Measurements from ENCODE around the gene CPM.
A peak's percentile ranks its signal among the peaks of the same experiment; 100 is the strongest.

The CPM gene

GRCh38 chr12:68932961-68933893 is at the start of gene CPM:
Gene CPM (minus strand): TSS chr12:68933171. CDS start chr12:68932837, 334 bp downstream.
- peaks cover 33% of the 10 kb centered on the region for H3K27me3 Mint-ChIP-seq (ENCODE audit: low read depth)
- peaks cover 9% of the 10 kb centered on the region for H3K4me1 Mint-ChIP-seq
- H3K36me3 Mint-ChIP-seq (ENCODE audit: low read depth): peaks cover 5% of the 10 kb centered on the region
- H3K27ac Mint-ChIP-seq: peak within 1 kb of the TSS; percentile 16 to 53 (median 39)
- TF ChIP-seq, protein P1, sequence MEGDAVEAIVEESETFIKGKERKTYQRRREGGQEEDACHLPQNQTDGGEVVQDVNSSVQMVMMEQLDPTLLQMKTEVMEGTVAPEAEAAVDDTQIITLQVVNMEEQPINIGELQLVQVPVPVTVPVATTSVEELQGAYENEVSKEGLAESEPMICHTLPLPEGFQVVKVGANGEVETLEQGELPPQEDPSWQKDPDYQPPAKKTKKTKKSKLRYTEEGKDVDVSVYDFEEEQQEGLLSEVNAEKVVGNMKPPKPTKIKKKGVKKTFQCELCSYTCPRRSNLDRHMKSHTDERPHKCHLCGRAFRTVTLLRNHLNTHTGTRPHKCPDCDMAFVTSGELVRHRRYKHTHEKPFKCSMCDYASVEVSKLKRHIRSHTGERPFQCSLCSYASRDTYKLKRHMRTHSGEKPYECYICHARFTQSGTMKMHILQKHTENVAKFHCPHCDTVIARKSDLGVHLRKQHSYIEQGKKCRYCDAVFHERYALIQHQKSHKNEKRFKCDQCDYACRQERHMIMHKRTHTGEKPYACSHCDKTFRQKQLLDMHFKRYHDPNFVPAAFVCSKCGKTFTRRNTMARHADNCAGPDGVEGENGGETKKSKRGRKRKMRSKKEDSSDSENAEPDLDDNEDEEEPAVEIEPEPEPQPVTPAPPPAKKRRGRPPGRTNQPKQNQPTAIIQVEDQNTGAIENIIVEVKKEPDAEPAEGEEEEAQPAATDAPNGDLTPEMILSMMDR (IDR thresholded peaks at IDR 0.05; ENCODE audit: unreplicated experiment in 3 of 3): no peak
- H3K9me3 Mint-ChIP-seq: peaks cover 2% of the 10 kb centered on the region
- peak within 1 kb of the TSS; percentile 87 to 93 (median 90) for H3K4me3 Mint-ChIP-seq

DNA sequence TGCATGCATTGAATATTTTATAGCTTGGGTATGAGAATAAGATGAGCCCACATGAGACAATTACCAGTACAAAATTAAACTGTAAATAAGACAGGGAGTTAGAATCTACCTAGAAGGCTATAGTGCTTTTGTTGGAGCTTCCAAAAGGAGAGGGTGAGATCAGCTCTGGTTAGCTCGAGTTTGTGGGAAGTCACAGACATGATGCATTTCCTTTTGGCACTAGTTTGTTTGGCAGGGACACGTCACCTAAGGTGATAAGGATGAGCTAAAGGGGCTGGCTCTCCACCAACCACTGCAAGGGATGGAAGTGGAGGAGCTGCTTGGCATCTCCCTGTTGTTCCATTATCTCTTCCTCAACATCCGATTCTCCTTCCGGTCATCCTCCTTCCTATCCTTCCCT is 48.5 kb upstream of the CPM start:
- TF ChIP-seq, protein P1 (IDR thresholded peaks at IDR 0.05; ENCODE audit: unreplicated experiment in 3 of 3): no peak
- Mint-ChIP-seq H3K4me3 (no peak overlapping the region), H3K27me3 (ENCODE audit: low read depth) (peaks cover 3% of the 10 kb centered on the region), H3K4me1 (peaks cover 18% of the 10 kb centered on the region), H3K36me3 (ENCODE audit: low read depth) (no peaks in the 10 kb centered on the region), H3K27ac (no peak overlapping the region), H3K9me3 (peaks cover 12% of the 10 kb centered on the region)

DNA sequence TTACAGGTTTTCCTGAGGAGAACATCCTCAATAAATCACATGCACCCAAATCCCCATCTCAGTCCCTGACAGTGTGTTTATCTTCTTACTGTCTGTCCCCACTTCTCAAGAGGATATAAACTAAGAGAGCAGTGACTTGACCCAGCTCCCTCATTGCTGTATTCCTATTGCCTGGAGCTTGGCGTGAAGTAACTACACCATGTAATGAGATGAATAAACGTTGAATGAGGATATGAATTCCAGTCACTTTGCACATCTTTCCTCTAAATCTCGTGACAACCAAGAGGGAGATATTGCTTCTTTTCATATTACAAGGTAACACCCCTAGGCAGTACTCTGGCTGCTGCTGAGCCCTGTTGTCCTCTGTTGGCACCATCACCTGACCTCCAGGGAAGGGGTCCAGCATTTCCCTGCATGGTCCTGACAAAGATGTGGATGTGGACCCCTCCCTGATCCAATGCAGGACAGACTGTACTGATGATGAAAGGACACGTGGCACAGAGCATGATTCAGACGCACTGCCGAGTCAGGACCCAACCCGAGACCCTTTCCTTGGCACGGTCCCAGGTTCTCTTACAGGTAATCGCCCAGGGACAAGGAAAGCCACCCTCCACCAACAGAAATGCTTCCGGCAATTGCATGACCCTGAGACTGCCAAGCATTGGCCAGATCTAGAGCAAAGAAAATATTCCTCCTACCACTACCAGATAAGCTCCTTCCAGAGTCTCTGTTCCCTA is 47.7 kb upstream of the CPM start:
- no peak overlapping the region for H3K4me3 Mint-ChIP-seq
- H3K4me1 Mint-ChIP-seq: peaks cover 20% of the 10 kb centered on the region
- peaks cover 12% of the 10 kb centered on the region for H3K9me3 Mint-ChIP-seq
- H3K36me3 Mint-ChIP-seq (ENCODE audit: low read depth): no peaks in the 10 kb centered on the region
- TF ChIP-seq, protein P1 (IDR thresholded peaks at IDR 0.05; ENCODE audit: unreplicated experiment in 3 of 3): no peak
- H3K27me3 Mint-ChIP-seq (ENCODE audit: low read depth): peaks cover 3% of the 10 kb centered on the region
- H3K27ac Mint-ChIP-seq: no peak overlapping the region

- H3K9me3 Mint-ChIP-seq: peaks cover 8% of the 10 kb centered on the region
Measured at GRCh38 chr12:68978678-68979077, 45.7 kb upstream of the CPM start.

DNA sequence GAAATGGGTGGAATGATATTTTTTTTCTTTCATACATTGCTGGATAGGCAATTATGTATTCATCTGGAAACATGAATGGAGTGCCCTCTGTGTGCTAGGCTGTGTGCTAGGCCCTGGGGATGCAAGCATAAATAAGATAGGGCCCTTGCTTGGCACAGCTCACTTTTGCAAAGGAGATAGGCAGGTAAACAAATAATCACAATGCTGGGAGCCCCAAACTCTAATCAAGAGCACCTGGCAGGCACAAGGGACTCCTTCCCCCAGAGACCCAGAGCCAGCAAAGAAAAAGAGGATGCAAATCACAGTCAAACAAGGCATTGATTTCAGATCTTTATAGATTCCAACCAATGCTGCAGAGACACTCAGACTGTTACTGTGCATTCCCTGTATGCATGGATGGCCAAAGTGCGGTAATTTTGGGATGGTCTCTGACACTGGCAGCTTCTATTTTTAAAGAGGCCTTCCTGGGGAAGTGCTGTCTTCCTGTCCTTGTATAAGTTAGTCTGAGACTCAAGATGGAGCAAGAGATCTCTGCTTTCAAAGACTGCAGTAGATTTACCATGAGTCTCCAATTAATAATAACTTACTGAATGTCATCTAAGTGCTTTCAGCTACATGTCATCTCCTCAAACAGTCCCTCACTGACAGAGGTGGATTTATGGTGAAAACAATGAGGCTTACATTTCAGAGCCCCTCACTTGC is 45.1 kb upstream of the CPM start:
- Mint-ChIP-seq H3K27me3 (ENCODE audit: low read depth) (peaks cover 3% of the 10 kb centered on the region), H3K9me3 (peaks cover 7% of the 10 kb centered on the region), H3K4me3 (no peak overlapping the region), H3K36me3 (ENCODE audit: low read depth) (no peaks in the 10 kb centered on the region), H3K27ac (peak overlapping the region; percentile 76 to 91 (median 90)), H3K4me1 (peaks cover 20% of the 10 kb centered on the region)
- TF ChIP-seq, protein P1 (IDR thresholded peaks at IDR 0.05; ENCODE audit: unreplicated experiment in 3 of 3): no peak

More at GRCh38 chr12:68978678-68979077, 45.7 kb upstream of the CPM start:
- TF ChIP-seq, protein P1 (IDR thresholded peaks at IDR 0.05; ENCODE audit: unreplicated experiment in 3 of 3): no peak
- Mint-ChIP-seq H3K36me3 (ENCODE audit: low read depth) (no peaks in the 10 kb centered on the region), H3K27ac (peak overlapping the region; percentile 76 to 91 (median 90)), H3K4me1 (peaks cover 20% of the 10 kb centered on the region), H3K4me3 (no peak overlapping the region), H3K27me3 (ENCODE audit: low read depth) (peaks cover 3% of the 10 kb centered on the region)

Measured in nephron (organoid).